Sigmoid colon (tissue), 7 donors: ENCODE data around the gene CPN2. TPM values are rescaled to one million over a fixed set of nuclear protein-coding genes. Genes with fewer than 3 reads are reported as not detected.

ENCODE experiments used
- DNase-seq: peaks from one replicate; pipeline ENCODE4 v3.0.0-alpha.2; 2019
- H3K27ac ChIP-seq, 4 donors: fragments of 200-600 bp; sonication (generic); one replicate each; pipeline ENCODE4 v1.5.1; 2016 to 2019; ENCODE audit warnings: mild to moderate bottlenecking in 1 of 4
- H3K27me3 ChIP-seq, 3 donors: fragments of 200-600 bp; sonication (generic); one replicate each; pipeline ENCODE4 v1.5.1; 2019; ENCODE audit warnings: mild to moderate bottlenecking in 1 of 3
- H3K36me3 ChIP-seq, 4 donors: fragments of 200-600 bp; sonication (generic); one replicate each; pipeline ENCODE4 v1.5.1; 2016 to 2019
- H3K4me1 ChIP-seq, 4 donors: fragments of 200-600 bp; sonication (generic); one replicate each; pipeline ENCODE4 v1.5.1; 2017 to 2019
- H3K4me3 ChIP-seq, 4 donors: fragments of 200-600 bp; sonication (generic); one replicate each; pipeline ENCODE4 v1.5.1; 2017 to 2019; ENCODE audit warnings: mild to moderate bottlenecking in 2 of 4, moderate library complexity in 1 of 4
- H3K9me3 ChIP-seq, 4 donors: fragments of 200-600 bp in 3 of 4; sonication (generic) in 3 of 4; one replicate each; pipeline versions ENCODE4 v1.5.1 to v1.6.1; 2013 to 2019
- CTCF ChIP-seq, 4 experiments: fragments of 450-650 bp in 3 of 4; fragments of 200-600 bp in 1 of 4; IDR thresholded peaks; one replicate each; pipeline ENCODE4 v1.5.1; 2016 to 2019; ENCODE audit warnings: antibody characterized with exemption in 4 of 4, mild to moderate bottlenecking in 3 of 4, moderate library complexity in 2 of 4
- EP300 ChIP-seq, 4 donors: sonication (generic); formaldehyde crosslinking; IDR thresholded peaks; one replicate each; pipeline ENCODE4 v1.6.1; 2017; ENCODE audit warnings: antibody characterized with exemption in 4 of 4
- POLR2A ChIP-seq, 2 donors: fragments of 450-650 bp; IDR thresholded peaks; one replicate each; pipeline ENCODE4 v1.6.1; 2016; ENCODE audit warnings: antibody characterized with exemption in 2 of 2, mild to moderate bottlenecking in 2 of 2, moderate library complexity in 2 of 2
- POLR2AphosphoS5 ChIP-seq, 4 donors: sonication (generic); formaldehyde crosslinking; IDR thresholded peaks; one replicate each; pipeline ENCODE4 v1.6.1; 2017; ENCODE audit warnings: antibody characterized with exemption in 4 of 4
- WGBS, 2 donors: extraction: QIAGEN DNeasy Blood & Tissue Kit; methylation state at CpG; one replicate each; pipeline ENCODE4 v1.1.7; 2013; 5-methylcytosine and 5-hydroxymethylcytosine counted together
- intact Hi-C: fragments of 100-400 bp; cut with DNase I; formaldehyde crosslinking; loops from one replicate; pipeline ENCODE4 v1.15.1; 2023
- polyA plus RNA-seq, 3 donors: library from polyadenylated mRNA; stranded (reverse); fragments of 200-250 nt; gene quantifications; one replicate each; pipeline ENCODE4 v1.2.3, GENCODE V29; 2013
- total RNA-seq, 4 donors: library from RNA; depleted of rRNA; stranded (reverse); fragments of >200 nt; gene quantifications; one replicate each; pipeline ENCODE4 v1.1.0, GENCODE V29; 2016
- donor health status: healthy with polysubstance abuse.
- donor health status: Bipolar disorder and iron deficiency.
- donor health status: healthy.

The CPN2 gene
- total and polyA plus RNA-seq, 7 donors: 0.01 TPM; not detected in 6

GRCh38 chr3:194328053-194328657 is 23.0 kb downstream of the CPN2 start:
- 83% methylated on average over 27 of the region's 27 CpGs for WGBS, 2 donors
- DNase-seq: no peak
- intact Hi-C loops: no loop called here

GRCh38 chr3:194327218-194328052 is 23.7 kb downstream of the CPN2 start:
- TF ChIP-seq POLR2A (IDR thresholded peaks at IDR 0.05) (no peak), CTCF (IDR thresholded peaks at IDR 0.05) (peak in 1 of 4 experiments; percentile 12)
- intact Hi-C loops: no loop called here

More at GRCh38 chr3:194328053-194328657, 23.0 kb downstream of the CPN2 start:
- Histone ChIP-seq H3K9me3 (no peaks in the 10 kb centered on the region), H3K4me1 (peaks cover 0 to 23% (median 17%) of the 10 kb centered on the region in 4 donors), H3K27ac (no peak overlapping the region), H3K36me3 (no peaks in the 10 kb centered on the region), H3K27me3 (peaks cover 0 to 8% (median 0%) of the 10 kb centered on the region in 3 donors), H3K4me3 (no peak overlapping the region)
- TF ChIP-seq CTCF (IDR thresholded peaks at IDR 0.05) (no peak), POLR2AphosphoS5 (IDR thresholded peaks at IDR 0.05) (peak in 1 of 4 donors; percentile 12)

GRCh38 chr3:194326968-194327217 is 24.2 kb downstream of the CPN2 start:
- intact Hi-C loops: no loop called here
- no peak overlapping the region for H3K27ac ChIP-seq
- 80 to 91% methylated on average over 2 of the region's 2 CpGs for WGBS, 2 donors

More at GRCh38 chr3:194327218-194328052, 23.7 kb downstream of the CPN2 start:
- Histone ChIP-seq H3K27me3 (peaks cover 0 to 1% (median 0%) of the 10 kb centered on the region in 3 donors), H3K36me3 (no peaks in the 10 kb centered on the region), H3K9me3 (no peaks in the 10 kb centered on the region), H3K4me1 (peaks cover 0 to 21% (median 17%) of the 10 kb centered on the region in 4 donors), H3K27ac (no peak overlapping the region), H3K4me3 (no peak overlapping the region)
- no peak for DNase-seq
- 93 to 96% methylated on average over 5 of the region's 5 CpGs for WGBS, 2 donors

GRCh38 chr3:194326192-194326967 is 24.7 kb downstream of the CPN2 start:
- WGBS, 2 donors: 36 to 65% methylated on average over 15 of the region's 15 CpGs
- intact Hi-C loops: no loop called here
- no peak for DNase-seq
- Histone ChIP-seq H3K4me1 (peaks cover 0 to 21% (median 17%) of the 10 kb centered on the region in 4 donors), H3K9me3 (no peaks in the 10 kb centered on the region), H3K4me3 (no peak overlapping the region), H3K36me3 (no peaks in the 10 kb centered on the region), H3K27ac (no peak overlapping the region), H3K27me3 (no peaks in the 10 kb centered on the region)
- TF ChIP-seq EP300 (IDR thresholded peaks at IDR 0.05) (no peak), CTCF (IDR thresholded peaks at IDR 0.05) (no peak), POLR2AphosphoS5 (IDR thresholded peaks at IDR 0.05) (no peak), POLR2A (IDR thresholded peaks at IDR 0.05) (no peak)

More at GRCh38 chr3:194326968-194327217, 24.2 kb downstream of the CPN2 start:
- Histone ChIP-seq H3K36me3 (no peaks in the 10 kb centered on the region), H3K9me3 (no peaks in the 10 kb centered on the region), H3K4me3 (no peak overlapping the region), H3K27me3 (no peaks in the 10 kb centered on the region), H3K4me1 (peaks cover 0 to 21% (median 17%) of the 10 kb centered on the region in 4 donors)
- no peak for DNase-seq
- TF ChIP-seq POLR2AphosphoS5 (IDR thresholded peaks at IDR 0.05) (no peak), CTCF (IDR thresholded peaks at IDR 0.05) (no peak), POLR2A (IDR thresholded peaks at IDR 0.05) (no peak), EP300 (IDR thresholded peaks at IDR 0.05) (no peak)
